HepG2 (cell line): Measurements from ENCODE around the gene OASL. TPM values are rescaled to one million over a fixed set of nuclear protein-coding genes. Genes with fewer than 3 reads are reported as not detected.

Source experiments
- ASH2L ChIP-seq: fragments of 300-600, 200-600 bp; sonication (generic); IDR thresholded peaks from 2 replicates; pipeline ENCODE4 v1.7.0; 2017; ENCODE audit warnings: low read depth, mild to moderate bottlenecking, moderate library complexity, mixed read lengths, low read length; ENCODE audit not compliant: insufficient read length
- DMAP1 ChIP-seq: IDR thresholded peaks from 2 replicates; pipeline ENCODE4 v1.6.1; 2016
- FOSL1 ChIP-seq: sonication (generic); formaldehyde crosslinking; IDR thresholded peaks from 2 replicates; pipeline ENCODE4 v1.9.0; 2021; ENCODE audit warnings: missing genetic modification reagents, borderline replicate concordance
- FOXP1 ChIP-seq, 2 experiments: fragments of 450-650 bp in 1 of 2; IDR thresholded peaks; 2 replicates each; pipeline ENCODE4 v1.6.1; 2017 to 2018; ENCODE audit warnings: antibody characterized with exemption in 1 of 2
- HDAC1 ChIP-seq: sonication (generic); formaldehyde crosslinking; IDR thresholded peaks from 2 replicates; pipeline ENCODE4 v1.5.1; 2020; ENCODE audit warnings: mild to moderate bottlenecking, missing genetic modification reagents
- HMGA1 ChIP-seq: sonication (generic); formaldehyde crosslinking; conservative IDR thresholded peaks from 2 replicates; pipeline ENCODE4 v1.4.0; 2020; ENCODE audit warnings: missing genetic modification reagents
- HNF4A ChIP-seq: sonication (generic); formaldehyde crosslinking; IDR thresholded peaks from 2 replicates; pipeline ENCODE4 v1.4.0; 2020; ENCODE audit warnings: missing genetic modification reagents
- MEIS1 ChIP-seq: sonication (generic); formaldehyde crosslinking; IDR thresholded peaks from 2 replicates; pipeline ENCODE4 v1.9.0; 2021; ENCODE audit warnings: mild to moderate bottlenecking, missing genetic modification reagents, moderate library complexity, borderline replicate concordance
- PHF21A ChIP-seq: sonication (generic); formaldehyde crosslinking; IDR thresholded peaks from 2 replicates; pipeline ENCODE4 v1.5.0; 2020; ENCODE audit warnings: mild to moderate bottlenecking, missing genetic modification reagents
- PPARG ChIP-seq: conservative IDR thresholded peaks from 2 replicates; pipeline ENCODE4 v1.6.1; 2016; ENCODE audit warnings: missing biosample characterization, missing genetic modification reagents
- PTBP1 ChIP-seq: fragments of 200-400 bp; formaldehyde crosslinking; IDR thresholded peaks from 2 replicates; pipeline ENCODE4 v1.6.1; 2018; ENCODE audit warnings: low read length, low read depth; ENCODE audit not compliant: poor library complexity, severe bottlenecking
- RAD21 ChIP-seq: fragments of 450-650 bp; formaldehyde crosslinking; IDR thresholded peaks from 2 replicates; pipeline ENCODE4 v1.5.0; 2020; ENCODE audit warnings: mild to moderate bottlenecking
- RBFOX2 ChIP-seq: fragments of 200-400 bp; formaldehyde crosslinking; IDR thresholded peaks from 2 replicates; pipeline ENCODE4 v1.6.1; 2017; ENCODE audit warnings: low read depth, mild to moderate bottlenecking, low read length
- SALL1 ChIP-seq: sonication (generic); formaldehyde crosslinking; IDR thresholded peaks from 2 replicates; pipeline ENCODE4 v1.8.0; 2022; ENCODE audit warnings: mild to moderate bottlenecking, missing genetic modification reagents
- SP2 ChIP-seq: sonication (generic); formaldehyde crosslinking; IDR thresholded peaks from 2 replicates; pipeline ENCODE4 v1.5.1; 2020; ENCODE audit warnings: mild to moderate bottlenecking, missing genetic modification reagents
- ZBTB21 ChIP-seq: sonication (generic); formaldehyde crosslinking; IDR thresholded peaks from 2 replicates; pipeline ENCODE4 v1.4.0; 2020; ENCODE audit warnings: missing genetic modification reagents
- ZBTB7B ChIP-seq: sonication (generic); formaldehyde crosslinking; IDR thresholded peaks from 2 replicates; pipeline ENCODE4 v1.4.0; 2020; ENCODE audit warnings: missing genetic modification reagents
- ZFP82 ChIP-seq: sonication (generic); formaldehyde crosslinking; IDR thresholded peaks from 2 replicates; pipeline ENCODE4 v1.5.1; 2020; ENCODE audit warnings: mild to moderate bottlenecking, missing genetic modification reagents, borderline replicate concordance
- ZNF224 ChIP-seq: sonication (generic); formaldehyde crosslinking; IDR thresholded peaks from 2 replicates; pipeline ENCODE4 v1.5.0; 2020; ENCODE audit warnings: mild to moderate bottlenecking, missing genetic modification reagents
- ZNF367 ChIP-seq: sonication (generic); formaldehyde crosslinking; IDR thresholded peaks from 2 replicates; pipeline ENCODE4 v1.4.0; 2020; ENCODE audit warnings: missing genetic modification reagents, borderline replicate concordance
- ZNF383 ChIP-seq: sonication (generic); formaldehyde crosslinking; IDR thresholded peaks from 2 replicates; pipeline ENCODE4 v1.4.0; 2020; ENCODE audit warnings: missing genetic modification reagents, mild to moderate bottlenecking, borderline replicate concordance
- ZNF496 ChIP-seq: sonication (generic); formaldehyde crosslinking; IDR thresholded peaks from 2 replicates; pipeline ENCODE4 v1.8.1; 2023; ENCODE audit warnings: mild to moderate bottlenecking, moderate library complexity, missing genetic modification reagents; ENCODE audit not compliant: insufficient replicate concordance
- ZNF546 ChIP-seq: sonication (generic); formaldehyde crosslinking; conservative IDR thresholded peaks from 2 replicates; pipeline ENCODE4 v1.8.1; 2023; ENCODE audit warnings: mild to moderate bottlenecking, missing genetic modification reagents
- polyA plus RNA-seq, 8 experiments: library from polyadenylated mRNA; depleted of rRNA in 3 of 8; stranded (reverse) in 7 of 8; unstranded in 1 of 8; fragments of >200 nt; fragmentation: Illumina TruSeq in 4 of 8; extraction: Trizol in 4 of 8; gene quantifications; 2 replicates each; pipeline versions ENCODE4 v1.2.1 to v1.2.3, GENCODE V29; 2011 to 2016; ENCODE audit warnings: low read depth in 4 of 8, missing spikeins in 1 of 8, mixed read lengths in 1 of 8; ENCODE audit not compliant: insufficient read depth in 1 of 8
- total RNA-seq, 5 experiments: library from RNA; depleted of rRNA; stranded (reverse); fragments of >200 nt; fragmentation: Illumina TruSeq; extraction: Trizol; gene quantifications; 2 replicates each; pipeline ENCODE4 v1.2.3, GENCODE V29; 2016; ENCODE audit warnings: low read depth in 1 of 5
- TF ChIP-seq, protein P1 (sequence below): sonication (generic); formaldehyde crosslinking; IDR thresholded peaks from 2 replicates; pipeline ENCODE4 v1.4.0; 2020; ENCODE audit warnings: missing genetic modification reagents
- TF ChIP-seq, protein P2 (sequence below): sonication (generic); formaldehyde crosslinking; conservative IDR thresholded peaks from 2 replicates; pipeline ENCODE4 v1.4.0; 2020; ENCODE audit warnings: missing genetic modification reagents
- TF ChIP-seq, protein P3 (sequence below): sonication (generic); formaldehyde crosslinking; IDR thresholded peaks from 2 replicates; pipeline ENCODE4 v1.4.0; 2020; ENCODE audit warnings: missing genetic modification reagents

The OASL gene
- total and polyA plus RNA-seq, 2 of the 13 experiments (the other 11 are each of a cell fraction or from before 2014, with no cell fraction given) = 0.11 to 0.22 TPM

DNA sequence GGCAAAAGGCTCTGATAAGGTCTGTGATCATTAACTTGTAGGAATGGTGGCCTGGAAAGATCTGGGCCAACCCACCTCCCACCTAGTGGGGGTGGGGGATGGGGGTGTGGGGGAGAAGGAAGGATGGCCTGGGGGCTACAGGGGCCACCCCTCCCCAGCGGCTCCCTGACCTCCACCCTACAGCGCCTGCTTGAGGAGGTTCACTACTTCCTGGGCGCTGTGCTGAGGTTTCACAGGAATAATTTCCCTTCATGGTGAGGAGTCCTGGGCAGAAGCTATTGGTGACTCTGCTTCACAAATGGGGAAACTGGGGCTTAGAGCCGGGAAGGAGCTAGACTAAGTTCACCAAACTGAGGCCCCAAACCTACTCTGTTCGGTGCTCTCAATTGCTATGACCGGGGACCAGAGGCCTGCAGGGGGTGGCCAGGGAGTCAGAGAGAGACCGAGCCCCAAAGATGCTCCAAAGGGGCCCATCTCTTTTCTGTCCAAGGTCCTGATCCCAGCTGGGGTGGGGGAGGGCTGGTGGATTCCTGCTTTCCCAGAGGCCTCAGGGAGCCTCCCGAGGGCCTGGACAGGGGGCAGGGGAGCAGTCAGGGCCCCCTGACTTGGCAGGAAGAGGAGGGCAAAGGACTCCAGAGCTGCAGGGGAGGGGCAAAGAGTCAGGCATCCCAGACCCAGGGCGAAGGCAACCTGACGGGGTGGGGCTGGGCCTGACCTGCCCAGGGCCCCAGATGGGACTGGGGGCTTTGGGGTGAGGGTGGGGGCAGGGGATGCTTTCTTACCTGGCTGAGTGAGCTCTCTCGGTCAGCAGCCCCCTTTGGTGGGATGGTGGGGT, 59.0 kb downstream of the OASL start (continued):
- TF ChIP-seq, protein P1, sequence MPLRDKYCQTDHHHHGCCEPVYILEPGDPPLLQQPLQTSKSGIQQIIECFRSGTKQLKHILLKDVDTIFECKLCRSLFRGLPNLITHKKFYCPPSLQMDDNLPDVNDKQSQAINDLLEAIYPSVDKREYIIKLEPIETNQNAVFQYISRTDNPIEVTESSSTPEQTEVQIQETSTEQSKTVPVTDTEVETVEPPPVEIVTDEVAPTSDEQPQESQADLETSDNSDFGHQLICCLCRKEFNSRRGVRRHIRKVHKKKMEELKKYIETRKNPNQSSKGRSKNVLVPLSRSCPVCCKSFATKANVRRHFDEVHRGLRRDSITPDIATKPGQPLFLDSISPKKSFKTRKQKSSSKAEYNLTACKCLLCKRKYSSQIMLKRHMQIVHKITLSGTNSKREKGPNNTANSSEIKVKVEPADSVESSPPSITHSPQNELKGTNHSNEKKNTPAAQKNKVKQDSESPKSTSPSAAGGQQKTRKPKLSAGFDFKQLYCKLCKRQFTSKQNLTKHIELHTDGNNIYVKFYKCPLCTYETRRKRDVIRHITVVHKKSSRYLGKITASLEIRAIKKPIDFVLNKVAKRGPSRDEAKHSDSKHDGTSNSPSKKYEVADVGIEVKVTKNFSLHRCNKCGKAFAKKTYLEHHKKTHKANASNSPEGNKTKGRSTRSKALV = no peak
- TF ChIP-seq HNF4A (CRISPR knock-in tag) (peak; percentile 86), FOSL1 (CRISPR knock-in tag) (no peak), ZBTB7B (CRISPR knock-in tag) (peak; percentile 69), RBFOX2 (peak; percentile 79), ZFP82 (CRISPR knock-in tag) (peak; percentile 43; the same call in 1 of the 2 replicates), ZNF546 (peak; percentile 61), PTBP1 (no peak), SP2 (CRISPR knock-in tag) (no peak), FOXP1 (IDR thresholded peaks at IDR 0.05) (no peak), FOXP1 (CRISPR knock-in tag; IDR thresholded peaks at IDR 0.05) (peak; percentile 52), MEIS1 (CRISPR knock-in tag) (peak; percentile 78; the same call in 1 of the 2 replicates), ZNF367 (CRISPR knock-in tag) (no peak), ZNF224 (CRISPR knock-in tag) (no peak), SALL1 (CRISPR knock-in tag) (peak; percentile 83), HDAC1 (CRISPR knock-in tag) (peak; percentile 79), ZNF496 (no peak), PPARG (peak; percentile 81), PHF21A (CRISPR knock-in tag) (peak; percentile 83), RAD21 (peak; percentile 43; the same call in 1 of the 2 replicates), DMAP1 (CRISPR knock-in tag) (0 out of 2 replicates have a peak, but pooled peaks have one; percentile 27), ZNF383 (no peak), ZBTB21 (CRISPR knock-in tag) (no peak; the same call in 1 of the 2 replicates), HMGA1 (CRISPR knock-in tag) (no peak), ASH2L (no peak)
- TF ChIP-seq, protein P2, sequence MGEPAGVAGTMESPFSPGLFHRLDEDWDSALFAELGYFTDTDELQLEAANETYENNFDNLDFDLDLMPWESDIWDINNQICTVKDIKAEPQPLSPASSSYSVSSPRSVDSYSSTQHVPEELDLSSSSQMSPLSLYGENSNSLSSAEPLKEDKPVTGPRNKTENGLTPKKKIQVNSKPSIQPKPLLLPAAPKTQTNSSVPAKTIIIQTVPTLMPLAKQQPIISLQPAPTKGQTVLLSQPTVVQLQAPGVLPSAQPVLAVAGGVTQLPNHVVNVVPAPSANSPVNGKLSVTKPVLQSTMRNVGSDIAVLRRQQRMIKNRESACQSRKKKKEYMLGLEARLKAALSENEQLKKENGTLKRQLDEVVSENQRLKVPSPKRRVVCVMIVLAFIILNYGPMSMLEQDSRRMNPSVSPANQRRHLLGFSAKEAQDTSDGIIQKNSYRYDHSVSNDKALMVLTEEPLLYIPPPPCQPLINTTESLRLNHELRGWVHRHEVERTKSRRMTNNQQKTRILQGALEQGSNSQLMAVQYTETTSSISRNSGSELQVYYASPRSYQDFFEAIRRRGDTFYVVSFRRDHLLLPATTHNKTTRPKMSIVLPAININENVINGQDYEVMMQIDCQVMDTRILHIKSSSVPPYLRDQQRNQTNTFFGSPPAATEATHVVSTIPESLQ (CRISPR knock-in tag) = no peak
- TF ChIP-seq, protein P3, sequence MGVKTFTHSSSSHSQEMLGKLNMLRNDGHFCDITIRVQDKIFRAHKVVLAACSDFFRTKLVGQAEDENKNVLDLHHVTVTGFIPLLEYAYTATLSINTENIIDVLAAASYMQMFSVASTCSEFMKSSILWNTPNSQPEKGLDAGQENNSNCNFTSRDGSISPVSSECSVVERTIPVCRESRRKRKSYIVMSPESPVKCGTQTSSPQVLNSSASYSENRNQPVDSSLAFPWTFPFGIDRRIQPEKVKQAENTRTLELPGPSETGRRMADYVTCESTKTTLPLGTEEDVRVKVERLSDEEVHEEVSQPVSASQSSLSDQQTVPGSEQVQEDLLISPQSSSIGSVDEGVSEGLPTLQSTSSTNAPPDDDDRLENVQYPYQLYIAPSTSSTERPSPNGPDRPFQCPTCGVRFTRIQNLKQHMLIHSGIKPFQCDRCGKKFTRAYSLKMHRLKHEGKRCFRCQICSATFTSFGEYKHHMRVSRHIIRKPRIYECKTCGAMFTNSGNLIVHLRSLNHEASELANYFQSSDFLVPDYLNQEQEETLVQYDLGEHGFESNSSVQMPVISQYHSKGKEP (CRISPR knock-in tag) = no peak
